Karpas-422 (cell line): ENCODE data around the gene ETFDH. TPM values are rescaled to one million over a fixed set of nuclear protein-coding genes. Genes with fewer than 3 reads are reported as not detected.

Source experiments
- DNase-seq: peaks from one replicate; pipeline ENCODE4 v3.0.0-alpha.2; 2015
- H2AFZ ChIP-seq: fragments of 200-600 bp; sonication (generic); 2 replicates; pipeline ENCODE4 v1.6.1; 2014; ENCODE audit warnings: antibody characterized with exemption, low read length, mixed read lengths
- H3K27ac ChIP-seq: fragments of 200-600 bp; sonication (generic); 2 replicates; pipeline ENCODE4 v1.5.1; 2014; ENCODE audit warnings: mild to moderate bottlenecking, low read length, moderate library complexity
- H3K27me3 ChIP-seq: fragments of 200-600 bp; sonication (generic); 2 replicates; pipeline ENCODE4 v1.6.1; 2014; ENCODE audit warnings: low read length, mixed read lengths
- H3K36me3 ChIP-seq: fragments of 200-600 bp; sonication (generic); 2 replicates; pipeline ENCODE4 v1.6.1; 2014; ENCODE audit warnings: low read length, mixed read lengths; ENCODE audit not compliant: insufficient read depth
- H3K4me1 ChIP-seq: fragments of 200-600 bp; sonication (generic); 2 replicates; pipeline ENCODE4 v1.6.1; 2014; ENCODE audit warnings: mild to moderate bottlenecking, low read length, mixed read lengths
- H3K4me2 ChIP-seq: fragments of 200-600 bp; sonication (generic); 2 replicates; pipeline ENCODE4 v1.6.1; 2014; ENCODE audit warnings: low read length, low read depth, mild to moderate bottlenecking; ENCODE audit not compliant: poor library complexity, severe bottlenecking
- H3K4me3 ChIP-seq: fragments of 200-600 bp; sonication (generic); 2 replicates; pipeline ENCODE4 v1.5.1; 2014; ENCODE audit warnings: mild to moderate bottlenecking, antibody characterized with exemption, low read length, mixed read lengths
- H3K79me2 ChIP-seq: fragments of 200-600 bp; sonication (generic); 2 replicates; pipeline ENCODE4 v1.6.1; 2014; ENCODE audit warnings: mild to moderate bottlenecking, low read length, mixed read lengths
- H3K9ac ChIP-seq: fragments of 200-600 bp; sonication (generic); 2 replicates; pipeline ENCODE4 v1.6.0; 2014; ENCODE audit warnings: low read length
- H3K9me2 ChIP-seq: fragments of 200-600 bp; sonication (generic), shearing (Covaris generic); replicated peaks from 2 replicates; pipeline ENCODE4 v1.6.0; 2014; ENCODE audit warnings: mild to moderate bottlenecking, low read length, moderate library complexity; ENCODE audit not compliant: insufficient read depth
- H3K9me3 ChIP-seq: fragments of 300-700, 200-600 bp; sonication (generic); 2 replicates; pipeline ENCODE4 v1.6.1; 2014; ENCODE audit warnings: low read length, mixed read lengths
- H4K20me1 ChIP-seq: fragments of 200-600 bp; sonication (generic); 2 replicates; pipeline ENCODE4 v1.6.1; 2014; ENCODE audit warnings: mild to moderate bottlenecking, antibody characterized with exemption, low read length, low read depth; ENCODE audit not compliant: insufficient read depth
- total RNA-seq: library from RNA; depleted of rRNA; stranded (reverse); fragments of >200 nt; shearing (Covaris generic); gene quantifications from 2 replicates; pipeline ENCODE4 v1.2.3, GENCODE V29; 2014; ENCODE audit warnings: low replicate concordance

The ETFDH gene
- total RNA-seq, 1 experiment from 2014 or later, result 54.3 TPM

DNA sequence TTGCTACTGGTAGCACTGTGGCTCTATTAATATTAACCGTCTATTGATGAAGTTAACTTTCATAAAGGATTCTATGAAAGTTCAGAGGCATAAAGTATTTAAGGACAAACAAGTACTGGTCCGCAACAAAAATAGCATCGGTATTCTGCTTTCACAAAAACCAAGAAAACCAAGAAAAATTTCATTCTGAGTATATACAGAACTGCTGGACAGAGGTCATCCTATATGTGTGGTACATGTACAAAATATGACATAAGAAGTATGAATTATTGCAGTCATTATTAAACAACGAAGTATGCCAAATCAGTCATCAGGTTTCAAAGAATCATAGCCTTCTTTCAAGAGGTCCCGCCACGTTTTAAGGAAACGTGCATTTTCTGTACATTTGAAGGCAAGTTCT lies 2.8 kb upstream of the ETFDH start:
- no peak overlapping the region for H3K4me2 ChIP-seq
- H3K27ac ChIP-seq, result no peak overlapping the region
- H4K20me1 ChIP-seq, result peaks cover 9% of the 10 kb centered on the region; the same call in 1 of the 2 replicates
- peaks cover 21% of the 10 kb centered on the region for H3K4me1 ChIP-seq
- H3K4me3 ChIP-seq, result no peak overlapping the region
- H2AFZ ChIP-seq, result no peak overlapping the region
- DNase-seq, result no peak
- H3K36me3 ChIP-seq, result peaks cover 20% of the 10 kb centered on the region; the same call in 1 of the 2 replicates
- H3K79me2 ChIP-seq, result peaks cover 61% of the 10 kb centered on the region
- no peak overlapping the region for H3K9ac ChIP-seq
- H3K9me3 ChIP-seq, result no peaks in the 10 kb centered on the region
- no peaks in the 10 kb centered on the region for H3K9me2 ChIP-seq
- no peaks in the 10 kb centered on the region for H3K27me3 ChIP-seq

DNA sequence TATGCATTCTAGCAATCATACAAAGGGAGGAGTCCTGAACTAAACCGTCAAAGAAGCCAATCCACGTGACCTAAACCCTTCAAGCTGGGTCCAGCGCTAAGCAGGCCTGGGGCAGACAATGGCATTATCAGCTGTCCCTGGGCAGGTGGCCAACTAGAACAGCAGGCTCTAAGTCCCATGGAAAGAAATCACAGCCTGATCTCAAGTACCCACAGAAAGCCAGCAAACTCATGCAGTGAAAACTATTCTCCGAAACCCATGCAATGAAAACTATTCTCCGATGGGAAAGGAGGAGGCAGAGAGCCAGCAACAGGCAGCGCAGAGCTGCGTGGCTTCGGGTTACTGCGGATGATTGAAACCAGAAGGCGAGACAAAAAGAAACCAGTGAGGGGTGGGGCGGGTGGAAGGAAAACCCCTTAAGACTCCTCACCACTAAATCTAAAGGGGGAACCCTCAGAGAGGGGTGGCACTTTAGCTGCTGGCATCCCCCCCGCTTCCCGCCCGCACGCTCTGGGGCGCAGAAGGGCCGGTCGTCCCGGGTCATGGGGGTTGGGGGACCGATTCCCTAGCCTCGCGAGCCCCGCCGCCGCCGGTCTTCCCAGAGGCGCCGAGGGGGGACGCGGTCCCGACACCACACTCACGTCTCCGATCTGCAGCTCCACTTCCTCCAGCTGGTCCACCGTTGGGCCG lies 976 bp upstream of the ETFDH start:
- H3K9ac ChIP-seq, result peak overlapping the region; percentile 88
- peak overlapping the region; percentile 90 for H3K4me3 ChIP-seq
- H3K27ac ChIP-seq, result peak overlapping the region; percentile 71
- peak overlapping the region; percentile 74; the same call in 1 of the 2 replicates for H2AFZ ChIP-seq
- peaks cover 77% of the 10 kb centered on the region for H3K79me2 ChIP-seq
- H3K9me3 ChIP-seq, result no peaks in the 10 kb centered on the region
- H3K36me3 ChIP-seq, result peaks cover 20% of the 10 kb centered on the region; the same call in 1 of the 2 replicates
- H3K9me2 ChIP-seq, result no peaks in the 10 kb centered on the region
- peaks cover 21% of the 10 kb centered on the region for H3K4me1 ChIP-seq
- H3K4me2 ChIP-seq, result peak overlapping the region; percentile 90
- H3K27me3 ChIP-seq, result no peaks in the 10 kb centered on the region
- H4K20me1 ChIP-seq, result peaks cover 9% of the 10 kb centered on the region; the same call in 1 of the 2 replicates
- DNase-seq, result peak; percentile 80

DNA sequence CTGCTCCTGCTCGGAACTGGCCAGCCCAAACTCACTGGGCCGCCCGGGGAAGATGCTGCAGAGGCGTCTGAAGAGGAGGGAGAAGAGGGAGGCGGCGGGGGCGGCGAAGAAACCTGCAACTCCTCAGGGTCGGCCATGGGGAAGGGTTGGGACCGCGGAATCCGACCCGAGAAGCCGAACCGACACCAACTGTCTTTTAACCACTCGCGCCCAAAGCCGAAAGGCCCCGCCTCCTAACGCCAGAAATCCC lies 506 bp upstream of the ETFDH start, which contains the start of gene C4orf46:
C4orf46 (minus strand) TSS at position 223 of the 250 bp plus-strand sequence; CDS start at position 137, 86 bp downstream.
- Histone ChIP-seq H3K4me1 (peaks cover 21% of the 10 kb centered on the region), H3K27ac (peak within 1 kb of the TSS; percentile 74), H3K27me3 (no peaks in the 10 kb centered on the region), H3K79me2 (peaks cover 82% of the 10 kb centered on the region), H3K9me3 (no peaks in the 10 kb centered on the region), H3K36me3 (peaks cover 16% of the 10 kb centered on the region; the same call in 1 of the 2 replicates), H3K4me3 (peak within 1 kb of the TSS; percentile 90), H4K20me1 (peaks cover 9% of the 10 kb centered on the region; the same call in 1 of the 2 replicates), H2AFZ (peak within 1 kb of the TSS; percentile 92), H3K9ac (peak within 1 kb of the TSS; percentile 88), H3K4me2 (peak within 1 kb of the TSS; percentile 90), H3K9me2 (no peaks in the 10 kb centered on the region)
- no peak for DNase-seq

DNA sequence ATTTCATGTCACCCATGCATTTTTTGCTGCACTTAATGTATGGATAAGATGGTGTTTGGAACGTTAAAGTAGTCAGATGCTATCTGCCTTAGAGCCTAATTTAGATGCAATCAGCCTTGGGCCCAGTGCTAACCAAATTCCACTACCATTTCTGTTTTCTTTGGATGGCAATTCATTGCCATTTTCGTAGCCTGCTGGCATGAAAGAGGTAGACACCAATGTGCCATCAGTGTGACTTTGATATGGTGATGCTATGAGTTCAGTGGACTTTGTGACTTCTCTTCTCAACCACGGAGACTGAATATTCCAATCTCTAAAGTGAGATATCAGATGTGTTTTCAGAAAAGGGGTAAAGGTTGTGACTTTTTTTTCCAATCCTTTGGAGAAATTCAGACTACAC lies 1.5 kb downstream of the ETFDH start:
- H3K9ac ChIP-seq, result no peak overlapping the region
- peak; percentile 39 for DNase-seq
- peak overlapping the region; percentile 75 for H3K4me2 ChIP-seq
- no peak overlapping the region for H2AFZ ChIP-seq
- H3K9me2 ChIP-seq, result no peaks in the 10 kb centered on the region
- H3K36me3 ChIP-seq, result peaks cover 11% of the 10 kb centered on the region; the same call in 1 of the 2 replicates
- H3K27ac ChIP-seq, result no peak overlapping the region
- H3K4me3 ChIP-seq, result peak overlapping the region; percentile 90
- H3K79me2 ChIP-seq, result peaks cover 88% of the 10 kb centered on the region
- H3K27me3 ChIP-seq, result no peaks in the 10 kb centered on the region
- H3K4me1 ChIP-seq, result peaks cover 21% of the 10 kb centered on the region
- no peaks in the 10 kb centered on the region for H3K9me3 ChIP-seq
- H4K20me1 ChIP-seq, result peaks cover 9% of the 10 kb centered on the region; the same call in 1 of the 2 replicates

DNA sequence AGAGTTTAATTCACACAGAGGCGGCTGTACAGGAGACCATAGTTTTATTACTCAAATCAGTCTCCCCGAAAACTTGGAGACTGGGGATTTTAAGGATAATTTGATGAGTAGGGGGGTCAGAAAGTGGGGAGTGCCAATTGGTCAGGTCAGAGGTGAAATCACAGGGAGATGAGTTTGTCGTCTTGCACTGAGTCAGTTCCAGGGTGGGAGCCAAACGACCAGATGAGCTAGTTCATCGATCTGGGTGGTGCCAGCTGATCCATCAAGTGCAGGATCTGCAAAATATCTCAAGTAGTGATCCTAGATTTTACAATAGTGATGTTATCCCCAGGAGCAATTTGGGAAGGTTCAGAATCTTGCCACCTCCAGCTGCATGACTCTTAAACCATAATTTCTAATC lies 4.0 kb downstream of the ETFDH start:
- Histone ChIP-seq H3K4me1 (peaks cover 13% of the 10 kb centered on the region), H3K79me2 (peaks cover 70% of the 10 kb centered on the region), H3K27ac (no peak overlapping the region), H3K27me3 (no peaks in the 10 kb centered on the region), H3K36me3 (no peaks in the 10 kb centered on the region), H3K9me3 (no peaks in the 10 kb centered on the region), H4K20me1 (no peaks in the 10 kb centered on the region; the same call in 1 of the 2 replicates), H3K9ac (no peak overlapping the region), H3K9me2 (no peaks in the 10 kb centered on the region), H2AFZ (no peak overlapping the region), H3K4me3 (no peak overlapping the region), H3K4me2 (no peak overlapping the region)
- DNase-seq, result peak; percentile 35

DNA sequence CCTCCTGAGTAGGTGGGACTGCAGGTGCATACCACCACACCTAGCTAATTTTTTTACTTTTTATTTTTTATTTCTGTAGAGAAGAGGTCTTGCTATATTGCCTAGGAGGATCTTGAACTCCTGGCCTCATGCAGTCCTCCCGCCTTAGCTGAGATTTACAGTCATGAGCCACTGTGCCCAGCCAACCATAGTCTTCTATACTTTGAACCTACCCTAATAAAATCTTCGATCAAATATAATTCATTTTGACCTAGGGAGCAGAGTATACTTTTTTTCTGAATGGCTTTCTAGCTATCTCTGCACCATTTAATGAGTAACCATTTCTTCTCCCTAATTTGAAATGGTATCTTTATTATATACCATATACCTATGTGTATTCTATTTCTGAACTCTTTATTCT lies 6.7 kb downstream of the ETFDH start:
- Histone ChIP-seq H3K27ac (no peak overlapping the region), H3K4me1 (peaks cover 2% of the 10 kb centered on the region), H3K9me3 (no peaks in the 10 kb centered on the region), H3K9me2 (no peaks in the 10 kb centered on the region), H3K79me2 (peaks cover 50% of the 10 kb centered on the region), H3K4me2 (no peak overlapping the region), H2AFZ (no peak overlapping the region), H4K20me1 (no peaks in the 10 kb centered on the region), H3K36me3 (no peaks in the 10 kb centered on the region), H3K27me3 (no peaks in the 10 kb centered on the region), H3K4me3 (no peak overlapping the region), H3K9ac (no peak overlapping the region)
- DNase-seq, result no peak

DNA sequence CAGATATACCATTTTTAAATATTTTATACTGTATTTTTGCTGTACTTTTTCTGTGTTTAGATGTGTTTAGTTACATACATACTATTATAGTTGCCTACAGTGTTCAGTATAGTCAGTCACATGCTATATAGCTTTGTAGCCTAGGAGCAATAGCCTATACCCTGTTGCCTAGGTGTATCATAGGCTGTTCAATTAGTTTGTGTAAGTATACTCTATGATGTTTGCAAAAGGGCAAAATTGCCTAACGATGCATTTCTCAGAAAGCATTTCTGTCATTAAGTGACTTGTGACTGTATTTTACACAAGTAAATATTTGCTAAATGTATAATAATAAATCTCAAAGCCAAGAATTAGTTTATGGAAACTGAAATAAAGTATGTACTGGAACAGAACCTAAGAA lies 9.5 kb downstream of the ETFDH start:
- Histone ChIP-seq H4K20me1 (no peaks in the 10 kb centered on the region), H3K9ac (no peak overlapping the region), H3K4me3 (no peak overlapping the region), H3K9me2 (no peaks in the 10 kb centered on the region), H3K27me3 (no peaks in the 10 kb centered on the region), H2AFZ (no peak overlapping the region), H3K4me1 (no peaks in the 10 kb centered on the region), H3K4me2 (no peak overlapping the region), H3K79me2 (peaks cover 24% of the 10 kb centered on the region), H3K36me3 (peaks cover 4% of the 10 kb centered on the region), H3K27ac (no peak overlapping the region), H3K9me3 (no peaks in the 10 kb centered on the region)
- DNase-seq, result peak; percentile 24

DNA sequence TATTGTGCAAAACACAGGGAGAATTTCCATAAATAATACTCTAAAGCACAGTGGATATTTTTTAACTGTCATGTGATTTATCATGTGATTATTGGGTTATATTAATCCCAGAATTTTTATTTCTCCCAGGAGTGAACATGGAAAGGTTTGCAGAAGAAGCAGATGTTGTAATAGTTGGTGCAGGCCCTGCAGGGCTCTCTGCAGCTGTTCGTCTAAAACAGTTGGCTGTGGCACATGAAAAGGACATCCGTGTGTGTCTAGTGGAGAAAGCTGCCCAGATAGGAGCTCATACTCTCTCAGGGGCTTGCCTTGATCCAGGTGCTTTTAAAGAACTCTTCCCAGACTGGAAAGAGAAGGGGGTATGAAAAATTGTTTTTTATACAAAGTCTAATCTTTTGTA lies 10.0 kb downstream of the ETFDH start:
- DNase-seq, result no peak
- no peak overlapping the region for H3K9ac ChIP-seq
- no peak overlapping the region for H3K27ac ChIP-seq
- H3K4me2 ChIP-seq, result no peak overlapping the region
- no peaks in the 10 kb centered on the region for H3K9me3 ChIP-seq
- no peaks in the 10 kb centered on the region for H3K4me1 ChIP-seq
- H4K20me1 ChIP-seq, result no peaks in the 10 kb centered on the region
- H2AFZ ChIP-seq, result no peak overlapping the region
- H3K27me3 ChIP-seq, result no peaks in the 10 kb centered on the region
- H3K79me2 ChIP-seq, result peaks cover 20% of the 10 kb centered on the region
- H3K4me3 ChIP-seq, result no peak overlapping the region
- no peaks in the 10 kb centered on the region for H3K9me2 ChIP-seq
- H3K36me3 ChIP-seq, result peaks cover 4% of the 10 kb centered on the region
